Spleen (tissue), 7 donors: ENCODE results near the gene PIK3C2G.

Source experiments
- POLR2A ChIP-seq, 3 donors: fragments of 450-650 bp; IDR thresholded peaks; one replicate each; pipeline ENCODE4 v1.5.1; 2017; ENCODE audit warnings: antibody characterized with exemption in 3 of 3, mild to moderate bottlenecking in 1 of 3
- POLR2AphosphoS5 ChIP-seq, 3 donors: sonication (generic); formaldehyde crosslinking; IDR thresholded peaks; one replicate each; pipeline ENCODE4 v1.5.1; 2017; ENCODE audit warnings: antibody characterized with exemption in 3 of 3
- TF ChIP-seq, protein P1 (sequence below), 11 experiments: fragments of 200-600 bp in 7 of 11; fragments of 450-650 bp in 4 of 11; sonication (generic) in 4 of 11; IDR thresholded peaks in 8 of 11; conservative IDR thresholded peaks in 3 of 11; 1 replicate in 7 of 11; 2 replicates in 4 of 11; pipeline versions ENCODE4 v1.4.0 to v1.8.0; 2016 to 2021; ENCODE audit warnings: antibody characterized with exemption in 11 of 11, inconsistent platforms in 4 of 11, mild to moderate bottlenecking in 1 of 11
- donor health status: DM: no; HTN: no; CAD: no; lungs with moderate emphysema.
- donor health status: DM: no; HTN: no; CAD: no.
- donor health status: DM: no; HTN: no; CAD: no.

GRCh38 chr12:18583655-18584054, 322.3 kb downstream of the PIK3C2G start:
- TF ChIP-seq, protein P1, sequence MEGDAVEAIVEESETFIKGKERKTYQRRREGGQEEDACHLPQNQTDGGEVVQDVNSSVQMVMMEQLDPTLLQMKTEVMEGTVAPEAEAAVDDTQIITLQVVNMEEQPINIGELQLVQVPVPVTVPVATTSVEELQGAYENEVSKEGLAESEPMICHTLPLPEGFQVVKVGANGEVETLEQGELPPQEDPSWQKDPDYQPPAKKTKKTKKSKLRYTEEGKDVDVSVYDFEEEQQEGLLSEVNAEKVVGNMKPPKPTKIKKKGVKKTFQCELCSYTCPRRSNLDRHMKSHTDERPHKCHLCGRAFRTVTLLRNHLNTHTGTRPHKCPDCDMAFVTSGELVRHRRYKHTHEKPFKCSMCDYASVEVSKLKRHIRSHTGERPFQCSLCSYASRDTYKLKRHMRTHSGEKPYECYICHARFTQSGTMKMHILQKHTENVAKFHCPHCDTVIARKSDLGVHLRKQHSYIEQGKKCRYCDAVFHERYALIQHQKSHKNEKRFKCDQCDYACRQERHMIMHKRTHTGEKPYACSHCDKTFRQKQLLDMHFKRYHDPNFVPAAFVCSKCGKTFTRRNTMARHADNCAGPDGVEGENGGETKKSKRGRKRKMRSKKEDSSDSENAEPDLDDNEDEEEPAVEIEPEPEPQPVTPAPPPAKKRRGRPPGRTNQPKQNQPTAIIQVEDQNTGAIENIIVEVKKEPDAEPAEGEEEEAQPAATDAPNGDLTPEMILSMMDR (IDR thresholded peaks at IDR 0.05 in 8 of 11, conservative IDR thresholded peaks at IDR 0.05 in 3 of 11) = no peak
- TF ChIP-seq POLR2A (IDR thresholded peaks at IDR 0.05) = no peak
- TF ChIP-seq POLR2AphosphoS5 (IDR thresholded peaks at IDR 0.05) = no peak
